Prostate gland (tissue), 2 donors: ENCODE measurements around the gene CAPS. TPM values are rescaled to one million over a fixed set of nuclear protein-coding genes. Genes with fewer than 3 reads are reported as not detected.
A peak's percentile ranks its signal among the peaks of the same experiment; 100 is the strongest.

ENCODE experiments used
- DNase-seq: peaks from one replicate; pipeline ENCODE4 v3.0.0-alpha.2; 2019; ENCODE audit warnings: low spot score
- H3K27ac ChIP-seq, 2 donors: fragments of 200-600 bp; sonication (generic); 2 replicates each; pipeline ENCODE4 v1.5.1; 2017 to 2019
- H3K27me3 ChIP-seq: fragments of 200-600 bp; sonication (generic); replicated peaks from 2 replicates; pipeline ENCODE4 v1.5.1; 2019; ENCODE audit not compliant: insufficient read depth
- H3K36me3 ChIP-seq, 2 donors: fragments of 200-600 bp; sonication (generic); 1 replicate in 1 of 2; 2 replicates in 1 of 2; pipeline versions ENCODE4 v1.5.1 to v1.8.1; 2017 to 2019
- H3K4me1 ChIP-seq: fragments of 200-600 bp; sonication (generic); replicated peaks from 2 replicates; pipeline ENCODE4 v1.5.1; 2019
- H3K4me3 ChIP-seq, 2 donors: fragments of 200-600 bp; sonication (generic); 2 replicates each; pipeline ENCODE4 v1.5.1; 2017 to 2019
- H3K9me3 ChIP-seq: fragments of 200-600 bp; sonication (generic); 2 replicates; pipeline ENCODE4 v1.5.1; 2017
- POLR2A ChIP-seq: fragments of 450-650 bp; IDR thresholded peaks from one replicate; pipeline ENCODE4 v1.6.1; 2016; ENCODE audit warnings: antibody characterized with exemption, mild to moderate bottlenecking
- POLR2AphosphoS5 ChIP-seq: sonication (generic); formaldehyde crosslinking; IDR thresholded peaks from one replicate; pipeline ENCODE4 v1.6.1; 2017; ENCODE audit warnings: antibody characterized with exemption
- WGBS: methylation state at CpG from one replicate; pipeline ENCODE4 v1.1.5; 2018; 5-methylcytosine and 5-hydroxymethylcytosine counted together
- intact Hi-C: fragments of 100-400 bp; cut with DNase I; formaldehyde crosslinking; loops from one replicate; pipeline ENCODE4 v1.14.2; 2022
- total RNA-seq, 2 donors: library from RNA; depleted of rRNA; stranded (reverse); fragments of >200 nt; gene quantifications; one replicate each; pipeline ENCODE4 v1.1.0, GENCODE V29; 2016
- TF ChIP-seq, protein P1 (sequence below), 4 experiments: fragments of 200-600 bp in 2 of 4; fragments of 450-650 bp in 2 of 4; sonication (generic) in 2 of 4; IDR thresholded peaks; 1 replicate in 3 of 4; 2 replicates in 1 of 4; pipeline ENCODE4 v1.5.1; 2016 to 2019; ENCODE audit warnings: antibody characterized with exemption in 4 of 4, mild to moderate bottlenecking in 2 of 4, moderate library complexity in 2 of 4

Gene CAPS
- total RNA-seq, 2 donors from 2014 or later, result 27.9 to 36.8 TPM

- intact Hi-C loops, result no loop called here
- Histone ChIP-seq H3K27me3 (no peaks in the 10 kb centered on the region), H3K9me3 (no peaks in the 10 kb centered on the region), H3K27ac (peak overlapping the region; percentile 6 to 33), H3K4me3 (no peak overlapping the region), H3K4me1 (peaks cover 24% of the 10 kb centered on the region), H3K36me3 (no peaks in the 10 kb centered on the region)
- no peak for TF ChIP-seq POLR2AphosphoS5
- TF ChIP-seq, protein P1, sequence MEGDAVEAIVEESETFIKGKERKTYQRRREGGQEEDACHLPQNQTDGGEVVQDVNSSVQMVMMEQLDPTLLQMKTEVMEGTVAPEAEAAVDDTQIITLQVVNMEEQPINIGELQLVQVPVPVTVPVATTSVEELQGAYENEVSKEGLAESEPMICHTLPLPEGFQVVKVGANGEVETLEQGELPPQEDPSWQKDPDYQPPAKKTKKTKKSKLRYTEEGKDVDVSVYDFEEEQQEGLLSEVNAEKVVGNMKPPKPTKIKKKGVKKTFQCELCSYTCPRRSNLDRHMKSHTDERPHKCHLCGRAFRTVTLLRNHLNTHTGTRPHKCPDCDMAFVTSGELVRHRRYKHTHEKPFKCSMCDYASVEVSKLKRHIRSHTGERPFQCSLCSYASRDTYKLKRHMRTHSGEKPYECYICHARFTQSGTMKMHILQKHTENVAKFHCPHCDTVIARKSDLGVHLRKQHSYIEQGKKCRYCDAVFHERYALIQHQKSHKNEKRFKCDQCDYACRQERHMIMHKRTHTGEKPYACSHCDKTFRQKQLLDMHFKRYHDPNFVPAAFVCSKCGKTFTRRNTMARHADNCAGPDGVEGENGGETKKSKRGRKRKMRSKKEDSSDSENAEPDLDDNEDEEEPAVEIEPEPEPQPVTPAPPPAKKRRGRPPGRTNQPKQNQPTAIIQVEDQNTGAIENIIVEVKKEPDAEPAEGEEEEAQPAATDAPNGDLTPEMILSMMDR (IDR thresholded peaks at IDR 0.05), result no peak
- TF ChIP-seq POLR2A, result no peak
- DNase-seq, result no peak
- WGBS, result 27% methylated on average over 6 of the region's 6 CpGs
These were observed 40.2 kb downstream of the CAPS start for GRCh38 chr19:5954293-5954692.

DNA sequence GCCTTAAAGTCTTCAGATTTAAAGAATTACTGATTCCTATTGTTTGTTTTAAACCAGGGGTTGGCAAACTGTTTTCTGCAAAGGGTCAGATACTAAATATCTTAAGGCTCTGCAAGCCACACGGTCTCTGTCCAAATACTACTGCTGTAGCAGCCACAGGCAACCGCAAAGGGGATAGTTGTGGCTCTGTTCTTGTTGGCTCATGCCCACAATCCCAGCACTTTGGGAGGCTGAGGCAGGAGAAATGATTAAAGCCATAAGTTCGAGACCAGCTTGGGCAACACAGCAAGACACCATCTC lies 41.5 kb downstream of the CAPS start:
- Histone ChIP-seq H3K27ac (peak overlapping the region in 1 of 2 donors; percentile 33), H3K4me1 (peaks cover 27% of the 10 kb centered on the region), H3K36me3 (no peaks in the 10 kb centered on the region), H3K27me3 (no peaks in the 10 kb centered on the region), H3K4me3 (no peak overlapping the region), H3K9me3 (no peaks in the 10 kb centered on the region)
- TF ChIP-seq POLR2A, result no peak
- TF ChIP-seq, protein P1 (IDR thresholded peaks at IDR 0.05), result no peak
- 65% methylated on average over 3 of the region's 3 CpGs for WGBS
- DNase-seq, result no peak
- intact Hi-C loops, result no loop called here

GRCh38 chr19:5956323-5956722 lies 42.3 kb downstream of the CAPS start:
- intact Hi-C loops, result no loop called here
- H3K36me3 ChIP-seq, result no peaks in the 10 kb centered on the region
- peaks cover 31% of the 10 kb centered on the region for H3K4me1 ChIP-seq
- WGBS, result 63% methylated on average over 3 of the region's 3 CpGs
- DNase-seq, result no peak
- H3K4me3 ChIP-seq, result no peak overlapping the region
- no peaks in the 10 kb centered on the region for H3K9me3 ChIP-seq
- TF ChIP-seq POLR2A, result no peak
- TF ChIP-seq, protein P1 (IDR thresholded peaks at IDR 0.05), result no peak
- TF ChIP-seq POLR2AphosphoS5, result no peak
- no peak overlapping the region for H3K27ac ChIP-seq
- H3K27me3 ChIP-seq, result no peaks in the 10 kb centered on the region

DNA sequence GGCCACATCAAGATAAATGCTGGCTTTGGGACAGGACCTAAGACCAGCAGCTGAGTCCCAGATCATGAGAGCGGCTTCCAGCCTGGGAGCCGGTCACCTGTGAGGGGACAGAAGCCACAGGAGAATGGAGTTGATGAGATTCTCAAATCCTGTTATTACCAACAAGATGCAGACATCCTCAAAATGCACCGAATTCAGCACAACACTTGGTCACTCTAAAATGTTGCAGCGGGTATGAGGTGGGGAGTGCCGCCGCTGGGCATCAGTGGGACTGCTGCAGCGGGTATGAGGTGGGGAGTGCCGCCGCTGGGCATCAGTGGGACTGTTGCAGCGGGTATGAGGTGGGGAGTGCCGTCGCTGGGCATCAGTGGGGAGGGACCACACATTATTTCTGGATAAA lies 42.7 kb downstream of the CAPS start:
- Histone ChIP-seq H3K27ac (no peak overlapping the region), H3K27me3 (no peaks in the 10 kb centered on the region), H3K9me3 (no peaks in the 10 kb centered on the region), H3K4me3 (no peak overlapping the region), H3K36me3 (no peaks in the 10 kb centered on the region), H3K4me1 (peaks cover 33% of the 10 kb centered on the region)
- WGBS, result 96% methylated on average over 12 of the region's 12 CpGs
- DNase-seq, result no peak
- intact Hi-C loops, result no loop called here
- TF ChIP-seq, protein P1 (IDR thresholded peaks at IDR 0.05), result no peak
- no peak for TF ChIP-seq POLR2A
- no peak for TF ChIP-seq POLR2AphosphoS5

GRCh38 chr19:5957170-5957569 lies 43.1 kb downstream of the CAPS start:
- DNase-seq, result no peak
- no peak overlapping the region for H3K4me3 ChIP-seq
- intact Hi-C loops, result no loop called here
- TF ChIP-seq POLR2A (no peak), POLR2AphosphoS5 (no peak)
- TF ChIP-seq, protein P1 (IDR thresholded peaks at IDR 0.05), result no peak
- WGBS, result 54% methylated on average over 10 of the region's 10 CpGs
- no peaks in the 10 kb centered on the region for H3K36me3 ChIP-seq
- H3K4me1 ChIP-seq, result peaks cover 38% of the 10 kb centered on the region
- H3K27me3 ChIP-seq, result no peaks in the 10 kb centered on the region
- H3K27ac ChIP-seq, result peak overlapping the region in 1 of 2 donors; percentile 50
- H3K9me3 ChIP-seq, result no peaks in the 10 kb centered on the region
